HEK293 (cell line): ENCODE measurements around the gene ABHD16A.

ENCODE experiments used
- BCL11B ChIP-seq: fragments of 450-650 bp; formaldehyde crosslinking; IDR thresholded peaks from 2 replicates; pipeline ENCODE4 v1.5.1; 2016; ENCODE audit warnings: low read depth, missing biosample characterization, missing genetic modification characterization
- EGR2 ChIP-seq: fragments of 450-650 bp; formaldehyde crosslinking; IDR thresholded peaks from 2 replicates; pipeline ENCODE4 v1.5.1; 2016; ENCODE audit warnings: low read depth, missing biosample characterization, missing genetic modification characterization
- GLI4 ChIP-seq: fragments of 450-650 bp; formaldehyde crosslinking; IDR thresholded peaks from 2 replicates; pipeline ENCODE4 v1.5.1; 2016; ENCODE audit warnings: missing biosample characterization, missing genetic modification characterization
- GLIS2 ChIP-seq: fragments of 450-650 bp; formaldehyde crosslinking; IDR thresholded peaks from 2 replicates; pipeline ENCODE4 v1.5.1; 2016; ENCODE audit warnings: missing biosample characterization, missing genetic modification characterization
- HOXC10 ChIP-seq: sonication (generic); formaldehyde crosslinking; IDR thresholded peaks from 2 replicates; pipeline ENCODE4 v1.8.1; 2023; ENCODE audit warnings: mild to moderate bottlenecking, missing genetic modification reagents
- HOXD13 ChIP-seq: sonication (generic); formaldehyde crosslinking; IDR thresholded peaks from 2 replicates; pipeline ENCODE4 v1.8.0; 2022; ENCODE audit warnings: missing genetic modification reagents, borderline replicate concordance
- IKZF3 ChIP-seq: fragments of 450-650 bp; IDR thresholded peaks from 2 replicates; pipeline ENCODE4 v1.5.0; 2018; ENCODE audit warnings: missing biosample characterization, mild to moderate bottlenecking, missing genetic modification characterization, moderate library complexity
- KLF10 ChIP-seq: fragments of 450-650 bp; IDR thresholded peaks from 2 replicates; pipeline ENCODE4 v1.5.1; 2018; ENCODE audit warnings: missing biosample characterization, mild to moderate bottlenecking, missing genetic modification characterization
- PATZ1 ChIP-seq: fragments of 450-650 bp; formaldehyde crosslinking; IDR thresholded peaks from 2 replicates; pipeline ENCODE4 v1.5.1; 2016; ENCODE audit warnings: missing biosample characterization, missing genetic modification characterization
- PRDM10 ChIP-seq: fragments of 450-650 bp; formaldehyde crosslinking; IDR thresholded peaks from 2 replicates; pipeline ENCODE4 v1.5.1; 2016; ENCODE audit warnings: missing biosample characterization, missing genetic modification characterization
- SP3 ChIP-seq: fragments of 450-650 bp; formaldehyde crosslinking; IDR thresholded peaks from 2 replicates; pipeline ENCODE4 v1.5.1; 2016; ENCODE audit warnings: missing biosample characterization, missing genetic modification characterization
- SP7 ChIP-seq: fragments of 450-650 bp; formaldehyde crosslinking; IDR thresholded peaks from 2 replicates; pipeline ENCODE4 v1.5.1; 2016; ENCODE audit warnings: missing biosample characterization, missing genetic modification characterization
- YY2 ChIP-seq: fragments of 450-650 bp; formaldehyde crosslinking; IDR thresholded peaks from 2 replicates; pipeline ENCODE4 v1.5.1; 2016; ENCODE audit warnings: missing biosample characterization, missing genetic modification characterization
- ZFP3 ChIP-seq: fragments of 450-650 bp; formaldehyde crosslinking; IDR thresholded peaks from 2 replicates; pipeline ENCODE4 v1.5.1; 2016; ENCODE audit warnings: low read depth, missing biosample characterization, missing genetic modification characterization
- ZIC2 ChIP-seq: fragments of 450-650 bp; formaldehyde crosslinking; IDR thresholded peaks from 2 replicates; pipeline ENCODE4 v1.5.1; 2016; ENCODE audit warnings: missing biosample characterization, missing genetic modification characterization
- ZNF132 ChIP-seq: fragments of 450-650 bp; formaldehyde crosslinking; IDR thresholded peaks from 2 replicates; pipeline ENCODE4 v1.5.1; 2017; ENCODE audit warnings: missing biosample characterization, missing genetic modification characterization, borderline replicate concordance
- ZNF174 ChIP-seq: fragments of 450-650 bp; formaldehyde crosslinking; IDR thresholded peaks from 2 replicates; pipeline ENCODE4 v1.5.0; 2017; ENCODE audit warnings: missing biosample characterization, mild to moderate bottlenecking, missing genetic modification characterization
- ZNF221 ChIP-seq: fragments of 450-650 bp; formaldehyde crosslinking; IDR thresholded peaks from 2 replicates; pipeline ENCODE4 v1.5.1; 2017; ENCODE audit warnings: missing biosample characterization, missing genetic modification characterization, borderline replicate concordance
- ZNF239 ChIP-seq: fragments of 450-650 bp; formaldehyde crosslinking; IDR thresholded peaks from 2 replicates; pipeline ENCODE4 v1.5.1; 2016; ENCODE audit warnings: missing biosample characterization, missing genetic modification characterization
- ZNF335 ChIP-seq: fragments of 450-650 bp; formaldehyde crosslinking; conservative IDR thresholded peaks from 2 replicates; pipeline ENCODE4 v1.5.1; 2016; ENCODE audit warnings: missing biosample characterization, missing genetic modification characterization
- ZNF341 ChIP-seq: fragments of 450-650 bp; formaldehyde crosslinking; IDR thresholded peaks from 2 replicates; pipeline ENCODE4; 2016; ENCODE audit warnings: low read depth, missing biosample characterization, missing genetic modification characterization
- ZNF391 ChIP-seq: fragments of 450-650 bp; formaldehyde crosslinking; IDR thresholded peaks from 2 replicates; pipeline ENCODE4 v1.5.1; 2016; ENCODE audit warnings: low read depth, missing biosample characterization, missing genetic modification characterization, borderline replicate concordance
- ZNF433 ChIP-seq: fragments of 450-650 bp; formaldehyde crosslinking; IDR thresholded peaks from 2 replicates; pipeline ENCODE4 v1.5.1; 2016; ENCODE audit warnings: missing biosample characterization, missing genetic modification characterization, low read depth
- ZNF510 ChIP-seq: fragments of 450-650 bp; formaldehyde crosslinking; IDR thresholded peaks from 2 replicates; pipeline ENCODE4 v1.5.1; 2018; ENCODE audit warnings: mild to moderate bottlenecking, missing genetic modification characterization, missing biosample characterization; ENCODE audit not compliant: insufficient replicate concordance
- ZNF654 ChIP-seq: fragments of 450-650 bp; formaldehyde crosslinking; IDR thresholded peaks from 2 replicates; pipeline ENCODE4 v1.5.1; 2016; ENCODE audit warnings: low read depth, missing biosample characterization, missing genetic modification characterization
- ZNF76 ChIP-seq: fragments of 450-650 bp; formaldehyde crosslinking; IDR thresholded peaks from 2 replicates; pipeline ENCODE4; 2016; ENCODE audit warnings: low read depth, missing biosample characterization, missing genetic modification characterization, borderline replicate concordance
- ZNF768 ChIP-seq: fragments of 450-650 bp; formaldehyde crosslinking; IDR thresholded peaks from 2 replicates; pipeline ENCODE4 v1.5.1; 2018; ENCODE audit warnings: missing biosample characterization, mild to moderate bottlenecking, missing genetic modification characterization
- ZSCAN30 ChIP-seq: fragments of 450-650 bp; IDR thresholded peaks from 2 replicates; pipeline ENCODE4 v1.5.1; 2018; ENCODE audit warnings: missing biosample characterization, mild to moderate bottlenecking, missing genetic modification characterization, moderate library complexity
- TF ChIP-seq, protein P1 (sequence below): fragments of 450-650 bp; formaldehyde crosslinking; IDR thresholded peaks from 2 replicates; pipeline ENCODE4; 2016; ENCODE audit warnings: missing biosample characterization, missing genetic modification characterization
- TF ChIP-seq, protein P2 (sequence below): fragments of 450-650 bp; formaldehyde crosslinking; IDR thresholded peaks from 2 replicates; pipeline ENCODE4 v1.5.1; 2016; ENCODE audit warnings: missing biosample characterization, missing genetic modification characterization
- TF ChIP-seq, protein P3 (sequence below): fragments of 450-650 bp; formaldehyde crosslinking; IDR thresholded peaks from 2 replicates; pipeline ENCODE4 v1.5.1; 2016; ENCODE audit warnings: missing biosample characterization, missing genetic modification characterization

Gene ABHD16A

DNA sequence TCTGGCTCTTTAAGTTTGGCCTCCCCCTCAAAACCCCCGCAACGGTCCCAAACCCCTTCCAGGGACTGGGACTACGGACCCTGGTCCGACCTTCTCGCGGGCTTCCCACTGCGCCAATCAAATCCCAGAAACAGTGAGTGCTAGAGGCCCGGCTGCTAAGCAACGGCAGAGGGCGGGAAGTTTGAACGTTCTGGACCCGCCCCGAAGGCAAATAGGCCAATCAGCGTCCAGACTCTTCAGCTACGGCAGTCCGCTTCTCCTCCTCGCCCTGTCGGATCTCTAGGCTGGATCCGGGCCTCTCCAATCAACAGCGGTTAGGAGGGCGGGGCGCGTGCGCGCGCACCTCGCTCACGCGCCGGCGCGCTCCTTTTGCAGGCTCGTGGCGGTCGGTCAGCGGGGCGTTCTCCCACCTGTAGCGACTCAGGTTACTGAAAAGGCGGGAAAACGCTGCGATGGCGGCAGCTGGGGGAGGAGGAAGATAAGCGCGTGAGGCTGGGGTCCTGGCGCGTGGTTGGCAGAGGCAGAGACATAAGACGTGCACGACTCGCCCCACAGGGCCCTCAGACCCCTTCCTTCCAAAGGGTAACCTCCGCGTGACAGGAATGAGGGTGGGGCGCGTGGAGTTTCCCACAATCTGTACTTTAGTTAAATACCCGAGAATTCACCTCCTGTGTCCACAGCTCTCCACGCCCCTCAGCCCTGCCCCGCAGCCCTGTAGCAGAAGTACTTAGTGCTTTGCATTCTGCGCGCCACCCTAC is 36.7 kb upstream of the ABHD16A start, which contains the start of gene MSH5 (continued):
- TF ChIP-seq, protein P1, sequence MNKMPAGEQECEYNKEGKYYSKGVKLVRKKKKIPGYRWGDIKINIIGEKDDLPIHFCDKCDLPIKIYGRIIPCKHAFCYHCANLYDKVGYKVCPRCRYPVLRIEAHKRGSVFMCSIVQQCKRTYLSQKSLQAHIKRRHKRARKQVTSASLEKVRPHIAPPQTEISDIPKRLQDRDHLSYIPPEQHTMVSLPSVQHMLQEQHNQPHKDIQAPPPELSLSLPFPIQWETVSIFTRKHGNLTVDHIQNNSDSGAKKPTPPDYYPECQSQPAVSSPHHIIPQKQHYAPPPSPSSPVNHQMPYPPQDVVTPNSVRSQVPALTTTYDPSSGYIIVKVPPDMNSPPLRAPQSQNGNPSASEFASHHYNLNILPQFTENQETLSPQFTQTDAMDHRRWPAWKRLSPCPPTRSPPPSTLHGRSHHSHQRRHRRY (tag by site-specific recombination) = no peak
- TF ChIP-seq KLF10 (tag by site-specific recombination) = peak; percentile 68
- TF ChIP-seq ZNF239 = no peak
- TF ChIP-seq ZFP3 (tag by site-specific recombination) = no peak
- peak; percentile 83 for TF ChIP-seq ZIC2 (tag by site-specific recombination)
- TF ChIP-seq ZNF174 (tag by site-specific recombination) = no peak
- peak; percentile 92; the same call in 1 of the 2 replicates for TF ChIP-seq HOXC10 (CRISPR knock-in tag)
- TF ChIP-seq SP7 (tag by site-specific recombination) = peak; percentile 84
- TF ChIP-seq ZNF335 (tag by site-specific recombination) = peak; percentile 9; the same call in 1 of the 2 replicates
- peak; percentile 66; the same call in 1 of the 2 replicates for TF ChIP-seq GLIS2 (tag by site-specific recombination)
- peak; percentile 60; the same call in 1 of the 2 replicates for TF ChIP-seq GLI4 (tag by site-specific recombination)
- no peak for TF ChIP-seq ZNF433 (tag by site-specific recombination)
- peak; percentile 61; the same call in 1 of the 2 replicates for TF ChIP-seq ZNF391 (tag by site-specific recombination)
- TF ChIP-seq ZNF510 (tag by site-specific recombination) = no peak
- TF ChIP-seq IKZF3 (tag by site-specific recombination) = peak; percentile 94
- peak; percentile 90 for TF ChIP-seq YY2 (tag by site-specific recombination)
- TF ChIP-seq ZNF221 (tag by site-specific recombination) = no peak
- TF ChIP-seq ZNF654 (tag by site-specific recombination) = no peak
- no peak for TF ChIP-seq ZNF132 (tag by site-specific recombination)
- TF ChIP-seq ZSCAN30 = peak; percentile 72
- TF ChIP-seq, protein P2, sequence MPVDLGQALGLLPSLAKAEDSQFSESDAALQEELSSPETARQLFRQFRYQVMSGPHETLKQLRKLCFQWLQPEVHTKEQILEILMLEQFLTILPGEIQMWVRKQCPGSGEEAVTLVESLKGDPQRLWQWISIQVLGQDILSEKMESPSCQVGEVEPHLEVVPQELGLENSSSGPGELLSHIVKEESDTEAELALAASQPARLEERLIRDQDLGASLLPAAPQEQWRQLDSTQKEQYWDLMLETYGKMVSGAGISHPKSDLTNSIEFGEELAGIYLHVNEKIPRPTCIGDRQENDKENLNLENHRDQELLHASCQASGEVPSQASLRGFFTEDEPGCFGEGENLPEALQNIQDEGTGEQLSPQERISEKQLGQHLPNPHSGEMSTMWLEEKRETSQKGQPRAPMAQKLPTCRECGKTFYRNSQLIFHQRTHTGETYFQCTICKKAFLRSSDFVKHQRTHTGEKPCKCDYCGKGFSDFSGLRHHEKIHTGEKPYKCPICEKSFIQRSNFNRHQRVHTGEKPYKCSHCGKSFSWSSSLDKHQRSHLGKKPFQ (tag by site-specific recombination) = no peak; the same call in 1 of the 2 replicates
- 0 out of 2 replicates have a peak, but pooled peaks have one; percentile 61 for TF ChIP-seq PRDM10 (tag by site-specific recombination)
- peak; percentile 89; the same call in 1 of the 2 replicates for TF ChIP-seq BCL11B
- TF ChIP-seq, protein P3, sequence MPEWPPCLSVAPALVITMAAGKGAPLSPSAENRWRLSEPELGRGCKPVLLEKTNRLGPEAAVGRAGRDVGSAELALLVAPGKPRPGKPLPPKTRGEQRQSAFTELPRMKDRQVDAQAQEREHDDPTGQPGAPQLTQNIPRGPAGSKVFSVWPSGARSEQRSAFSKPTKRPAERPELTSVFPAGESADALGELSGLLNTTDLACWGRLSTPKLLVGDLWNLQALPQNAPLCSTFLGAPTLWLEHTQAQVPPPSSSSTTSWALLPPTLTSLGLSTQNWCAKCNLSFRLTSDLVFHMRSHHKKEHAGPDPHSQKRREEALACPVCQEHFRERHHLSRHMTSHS (tag by site-specific recombination) = no peak
- TF ChIP-seq SP3 (tag by site-specific recombination) = peak; percentile 92
- TF ChIP-seq HOXD13 = no peak
- peak; percentile 81 for TF ChIP-seq PATZ1 (tag by site-specific recombination)
- no peak; the same call in 1 of the 2 replicates for TF ChIP-seq ZNF76 (tag by site-specific recombination)
- TF ChIP-seq ZNF768 (tag by site-specific recombination) = no peak
- TF ChIP-seq ZNF341 (tag by site-specific recombination) = peak; percentile 77
- TF ChIP-seq EGR2 = peak; percentile 91
